HG02763 (cell line): ENCODE data around the gene MRPL48.
"Not testable (repeated sequence)": the region's sequence is repeated elsewhere in the genome, so short reads cannot be mapped to it uniquely, and the experiment has no call there.

Experiments used
- ATAC-seq: cut with Tn5 transposase; IDR thresholded peaks from one replicate; pipeline ENCODE4 v1.9.1; 2021; ENCODE audit warnings: mild to moderate bottlenecking, moderate library complexity; ENCODE audit not compliant: unreplicated experiment

MRPL48 gene

DNA sequence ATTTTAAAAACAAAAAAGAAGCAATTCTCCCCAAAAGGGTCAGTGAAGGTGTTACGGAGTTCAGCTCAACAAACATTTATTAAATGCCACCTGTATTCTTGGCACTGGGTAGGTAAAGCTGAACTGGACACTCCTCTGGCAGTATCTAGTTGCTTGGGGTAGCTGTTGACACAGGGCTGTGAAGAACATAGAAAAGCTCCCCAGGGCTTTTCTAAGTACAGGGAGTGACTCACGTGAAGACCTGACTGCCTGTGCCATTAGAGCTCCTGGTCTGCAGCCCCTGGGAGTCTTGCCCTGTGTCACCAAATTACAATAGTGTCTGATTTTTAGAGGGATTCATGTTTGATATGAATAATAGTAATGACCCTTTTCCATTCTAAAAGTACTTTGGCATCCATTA is 45.4 kb downstream of the MRPL48 start:
- ATAC-seq: no peak

GRCh38 chr11:73838443-73839122 is 50.9 kb downstream of the MRPL48 start:
- ATAC-seq: no peak

GRCh38 chr11:73839123-73839457 is 51.4 kb downstream of the MRPL48 start:
- no peak for ATAC-seq

- ATAC-seq: no peak
Observed at GRCh38 chr11:73851046-73851764, 63.5 kb downstream of the MRPL48 start.

GRCh38 chr11:73852049-73852448 is 64.4 kb downstream of the MRPL48 start:
- ATAC-seq: no peak

DNA sequence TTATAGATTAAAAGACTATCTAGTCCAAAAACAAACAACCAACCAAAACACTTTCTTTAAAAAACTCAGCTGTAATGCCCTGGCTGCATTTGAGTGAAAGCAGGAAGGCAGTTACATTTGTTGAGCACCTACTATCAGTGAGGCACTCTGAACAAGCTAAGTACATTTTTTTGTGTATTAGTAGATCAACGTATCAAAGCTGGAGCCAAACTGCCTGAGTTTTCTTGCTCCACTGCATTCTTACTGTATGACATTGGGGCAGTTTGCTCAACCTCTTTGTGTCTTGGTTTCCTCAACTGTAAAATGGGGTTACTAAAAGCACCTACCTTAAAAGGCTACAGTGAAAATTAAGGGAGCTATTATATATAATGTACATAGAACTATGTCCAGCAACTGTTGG is 67.0 kb downstream of the MRPL48 start:
- ATAC-seq: no peak

GRCh38 chr11:73856031-73856567 is 68.4 kb downstream of the MRPL48 start:
- no peak for ATAC-seq

- no peak for ATAC-seq
Observed at GRCh38 chr11:73859671-73860070, 72.0 kb downstream of the MRPL48 start.

- no peak for ATAC-seq
Observed at GRCh38 chr11:73860202-73860601, 72.5 kb downstream of the MRPL48 start.

DNA sequence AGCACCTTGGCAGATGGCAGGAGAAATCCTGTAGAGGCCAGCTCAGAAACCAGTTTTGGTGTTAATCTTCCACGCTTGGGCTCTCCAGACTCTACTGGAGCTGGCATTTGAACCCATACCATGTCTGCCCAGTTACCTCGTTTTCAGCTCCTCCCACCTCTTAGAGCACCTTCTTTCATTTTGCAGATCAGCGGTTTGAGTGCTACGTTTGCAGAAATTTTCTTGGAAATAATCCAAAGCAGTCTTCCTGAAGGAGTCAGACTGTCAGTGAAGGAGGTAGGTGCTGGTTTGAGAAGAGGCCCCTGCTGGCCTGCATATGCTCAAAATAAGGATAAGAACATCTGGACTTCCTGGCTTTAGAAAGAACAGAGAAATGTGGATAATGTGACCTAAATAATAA is 75.3 kb downstream of the MRPL48 start:
- ATAC-seq: no peak

DNA sequence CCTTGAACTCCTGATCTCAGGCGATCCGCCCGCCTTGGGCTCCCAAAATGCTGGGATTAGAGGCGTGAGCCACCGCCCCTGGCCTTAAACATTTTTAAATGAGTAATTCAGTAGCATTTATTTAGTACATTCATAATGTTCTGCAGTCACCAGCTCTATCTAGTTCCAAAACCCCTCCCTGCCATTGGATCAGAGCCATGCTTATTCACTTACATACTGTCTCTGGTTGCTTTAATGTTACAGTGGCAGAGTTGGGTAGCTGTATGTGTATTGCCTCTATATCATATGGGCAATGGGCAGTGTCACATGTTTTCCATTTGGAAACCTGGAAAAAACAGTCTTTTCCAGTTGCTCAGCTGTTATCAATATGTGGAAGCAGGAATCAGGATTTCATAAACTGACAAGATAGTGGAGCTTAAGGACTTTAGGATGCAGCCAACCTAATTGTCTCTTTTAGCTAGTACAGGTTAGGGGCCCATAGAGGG is 78.5 kb downstream of the MRPL48 start:
- ATAC-seq: no peak

- ATAC-seq: no peak
Observed at GRCh38 chr11:73866586-73866996, 78.9 kb downstream of the MRPL48 start.

DNA sequence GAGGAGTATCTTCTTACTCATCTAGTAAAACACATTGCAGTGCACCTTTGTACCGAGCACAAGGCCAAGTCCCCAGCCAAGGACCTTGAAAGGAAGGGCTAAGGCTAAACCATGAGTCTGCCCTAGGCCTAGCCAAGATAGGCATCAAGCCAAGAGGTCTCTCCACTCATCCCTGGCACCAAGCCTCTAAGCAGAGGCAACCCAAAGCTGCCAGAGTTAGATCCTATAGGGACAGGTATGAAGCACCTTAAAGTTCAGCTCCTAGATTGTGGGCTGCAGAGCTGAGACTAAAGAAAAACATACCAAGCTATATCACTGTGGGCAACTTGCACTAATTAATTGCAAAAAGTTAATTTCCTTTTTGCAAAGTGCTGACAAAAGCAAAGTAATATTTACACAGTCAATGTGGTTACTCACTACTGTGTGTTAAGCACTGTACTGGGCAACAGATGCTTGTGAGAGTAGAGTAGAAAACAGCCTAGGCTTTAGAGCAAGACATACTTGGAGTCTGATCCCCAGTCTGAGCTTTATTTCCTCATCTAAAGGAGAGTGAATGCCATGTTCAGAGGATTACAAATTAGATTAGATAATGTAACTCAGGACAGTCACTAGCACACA is 81.8 kb downstream of the MRPL48 start:
- no peak for ATAC-seq

GRCh38 chr11:73870261-73870660 is 82.6 kb downstream of the MRPL48 start:
- no peak for ATAC-seq

DNA sequence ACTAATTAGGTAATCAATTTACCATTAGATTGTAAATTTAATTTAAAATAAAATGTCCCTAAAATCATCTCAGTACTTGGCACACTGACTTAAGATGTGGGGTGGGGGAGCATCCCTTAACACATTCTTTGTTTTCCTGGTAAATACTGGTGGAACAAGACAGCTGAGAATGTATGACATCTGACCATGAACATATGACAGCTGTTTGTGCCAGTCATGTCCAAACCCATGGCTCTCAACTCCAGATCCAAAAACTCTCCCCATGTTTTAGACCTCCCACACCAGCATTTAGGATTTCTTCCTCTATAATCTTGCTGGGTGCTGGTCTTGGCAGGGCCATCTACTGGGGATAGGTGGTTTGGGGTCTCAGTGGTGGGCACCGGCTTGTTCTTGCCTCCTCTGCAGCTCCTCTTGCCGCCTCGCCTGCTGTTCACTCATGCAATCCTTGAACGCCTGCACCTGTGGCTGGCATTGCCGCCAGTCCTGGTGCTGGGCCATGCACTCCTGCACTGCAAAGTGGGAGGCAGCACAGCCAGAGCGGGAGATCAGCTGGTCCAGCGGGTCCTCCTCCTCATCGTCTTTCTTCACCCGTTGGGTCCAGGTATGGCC is 85.2 kb downstream of the MRPL48 start:
- no peak for ATAC-seq

DNA sequence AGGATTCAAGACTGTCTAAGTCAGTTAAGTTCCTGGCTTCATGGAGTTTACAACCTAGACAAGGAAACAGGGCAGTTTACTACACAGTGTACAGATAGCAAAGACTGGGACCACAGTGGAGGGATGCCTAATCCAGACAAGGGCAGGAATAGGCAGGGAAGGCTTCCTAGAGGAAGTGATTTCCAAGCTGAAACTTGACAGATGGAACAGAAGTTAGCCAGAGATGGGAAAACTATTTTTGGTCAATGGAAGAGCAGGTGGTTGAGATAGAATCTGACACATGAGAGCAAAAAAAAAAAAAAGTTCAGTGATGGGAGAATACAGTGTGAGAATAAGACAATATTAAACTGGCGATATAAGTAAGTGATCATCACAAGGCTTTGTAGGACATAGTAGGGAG is 87.7 kb downstream of the MRPL48 start:
- no peak for ATAC-seq

- no peak for ATAC-seq
Observed at GRCh38 chr11:73875840-73876239, 88.2 kb downstream of the MRPL48 start.

GRCh38 chr11:73876424-73877310 is 89.0 kb downstream of the MRPL48 start, which contains the start of the genes COA4 and PAAF1:
COA4 (minus strand) TSS chr11:73876846; CDS start chr11:73873378, 3,468 bp downstream.
PAAF1 (plus strand) TSS chr11:73876999; CDS start chr11:73877022, 23 bp downstream.
- ATAC-seq: peak; percentile 95

DNA sequence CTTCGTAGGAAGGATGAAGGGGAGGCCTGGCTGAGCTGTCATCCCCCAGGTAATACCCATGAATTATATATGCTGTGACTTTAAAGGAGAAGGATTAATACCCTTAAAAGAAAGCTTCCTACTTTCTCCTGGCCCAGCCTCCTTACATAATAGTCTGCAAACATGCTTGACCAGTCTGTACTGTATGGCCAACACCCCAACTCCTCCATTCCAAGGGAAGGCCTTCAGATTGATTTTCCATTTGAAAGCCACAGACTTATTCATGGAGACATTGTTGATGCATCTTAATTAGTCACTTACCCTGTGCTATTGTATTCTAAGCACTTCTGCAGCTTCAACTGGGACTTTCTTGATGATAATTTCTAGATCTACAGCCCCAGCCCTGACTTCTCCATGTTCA is 91.1 kb downstream of the MRPL48 start:
- no peak for ATAC-seq

DNA sequence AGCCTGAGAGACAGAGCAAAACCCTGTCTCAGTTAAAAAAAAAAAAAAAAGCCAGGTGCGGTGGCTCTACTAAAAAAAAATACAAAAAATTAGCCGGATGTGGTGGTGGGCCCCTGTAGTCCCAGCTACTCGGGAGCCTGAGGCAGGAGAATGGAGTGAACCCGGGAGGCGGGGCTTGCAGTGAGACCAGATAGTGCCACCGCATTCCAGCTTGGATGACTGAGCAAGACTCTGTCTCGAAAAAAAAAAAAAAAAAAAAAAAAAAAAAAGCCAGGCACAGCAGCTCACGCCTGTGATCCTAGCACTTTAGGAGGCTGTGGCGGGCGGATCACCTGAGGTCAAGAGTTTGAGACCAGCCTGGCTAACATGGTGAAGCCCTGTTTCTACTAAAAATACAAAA is 92.8 kb downstream of the MRPL48 start:
- not testable (repeated sequence) for ATAC-seq
